GM13976 (cell line): Measurements from ENCODE around the gene TMEM45A.
"Not testable (repeated sequence)": the region's sequence is repeated elsewhere in the genome, so short reads cannot be mapped to it uniquely, and the experiment has no call there.

ENCODE experiments used
- DNase-seq: peaks from one replicate; pipeline ENCODE4 v3.0.0; 2012; ENCODE audit warnings: low spot score
- CTCF ChIP-seq: IDR thresholded peaks from 2 replicates; pipeline ENCODE4 v1.5.1; 2012; ENCODE audit warnings: borderline replicate concordance, mild to moderate bottlenecking; ENCODE audit not compliant: insufficient read depth; ENCODE audit errors: extremely low read depth, missing control alignments, control extremely low read depth
- in situ Hi-C: fragments of 300-500 bp; cut with MboI; formaldehyde crosslinking; loops from one replicate; pipeline ENCODE4 v1.12.0; 2022; ENCODE audit warnings: low sequenced_read_pairs, mixed read lengths, inconsistent platforms; ENCODE audit not compliant: unreplicated experiment

The TMEM45A gene

GRCh38 chr3:100500320-100500880 is 8.0 kb downstream of the TMEM45A start:
- no peak for DNase-seq
- in situ Hi-C loops: no loop called here
- no peak for TF ChIP-seq CTCF

- TF ChIP-seq CTCF: no peak
- no peak for DNase-seq
- in situ Hi-C loops: no loop called here
Measured at GRCh38 chr3:100503448-100503847, 11.0 kb downstream of the TMEM45A start.

GRCh38 chr3:100506355-100506754 is 13.9 kb downstream of the TMEM45A start:
- no peak for DNase-seq
- in situ Hi-C loops: no loop called here
- TF ChIP-seq CTCF: no peak

GRCh38 chr3:100509818-100510217 is 17.4 kb downstream of the TMEM45A start:
- in situ Hi-C loops, DNase-seq: not testable (repeated sequence)

- DNase-seq: no peak
- in situ Hi-C loops: no loop called here
- no peak for TF ChIP-seq CTCF
Measured at GRCh38 chr3:100516232-100516631, 23.8 kb downstream of the TMEM45A start.

GRCh38 chr3:100516838-100517237 is 24.4 kb downstream of the TMEM45A start:
- no peak for TF ChIP-seq CTCF
- no peak for DNase-seq
- in situ Hi-C loops: no loop called here

GRCh38 chr3:100517276-100517675 is 24.9 kb downstream of the TMEM45A start:
- DNase-seq: no peak
- TF ChIP-seq CTCF: no peak
- in situ Hi-C loops: no loop called here
